Islet of Langerhans (tissue), 1 donor: ENCODE data around the gene TMEM116.
"Not testable (repeated sequence)": the region's sequence is repeated elsewhere in the genome, so short reads cannot be mapped to it uniquely, and the experiment has no call there.

ENCODE experiments used
- FAIRE-seq: peaks from one replicate; lab custom pipeline; 2011; peaks lifted over from hg19 to GRCh38; lab: Jason Lieb, UNC

TMEM116 gene

GRCh38 chr12:112012775-112013600, at the start of gene TMEM116, which contains the start of gene ERP29:
TSS of gene TMEM116 (minus strand) at chr12:112013165. CDS start at chr12:112005270, 7,895 bp downstream.
TSS of gene ERP29 (plus strand) at chr12:112013426. CDS start at chr12:112013466, 40 bp downstream.
- FAIRE-seq, result no peak

DNA sequence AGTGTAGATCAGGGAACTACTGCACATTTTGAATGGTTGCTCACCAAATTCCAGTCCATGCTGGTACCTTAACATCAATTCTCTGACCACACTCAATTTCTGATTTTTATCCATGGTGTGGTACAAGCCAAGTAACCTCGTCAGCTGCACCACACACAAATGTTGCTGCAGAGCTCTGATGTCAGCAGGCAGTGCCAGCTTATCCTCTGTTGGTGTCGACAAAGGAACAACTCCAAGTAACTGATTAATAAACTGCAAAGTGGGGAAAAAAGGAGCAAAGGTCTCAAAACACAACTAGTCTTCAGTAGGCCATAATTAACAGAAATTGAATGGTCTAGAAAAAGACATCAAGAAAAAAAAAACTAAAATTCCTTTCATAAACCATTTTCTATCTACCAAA, 48.2 kb upstream of the TMEM116 start:
- FAIRE-seq, result no peak

GRCh38 chr12:112049351-112049750, 36.4 kb upstream of the TMEM116 start:
- FAIRE-seq, result no peak

DNA sequence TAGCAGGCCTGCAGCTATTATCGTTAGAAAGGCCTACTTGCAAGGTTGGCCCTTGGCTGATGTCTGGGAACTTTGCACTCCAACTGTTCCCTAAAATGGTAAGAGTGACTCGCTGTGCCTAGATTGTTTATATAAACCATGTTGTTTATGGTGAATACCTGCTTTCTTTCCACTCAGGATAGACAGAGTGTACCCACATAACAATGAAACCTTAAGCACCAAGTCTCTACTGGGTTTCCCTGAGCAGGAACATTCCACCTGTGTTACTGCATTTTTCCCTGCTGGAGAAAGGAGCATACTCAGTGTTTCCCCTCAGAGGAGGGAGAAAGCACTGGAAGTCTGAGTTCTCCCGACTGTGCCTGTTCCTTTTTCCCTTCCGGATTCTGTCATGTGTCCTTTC, 33.0 kb upstream of the TMEM116 start:
- FAIRE-seq, result no peak

DNA sequence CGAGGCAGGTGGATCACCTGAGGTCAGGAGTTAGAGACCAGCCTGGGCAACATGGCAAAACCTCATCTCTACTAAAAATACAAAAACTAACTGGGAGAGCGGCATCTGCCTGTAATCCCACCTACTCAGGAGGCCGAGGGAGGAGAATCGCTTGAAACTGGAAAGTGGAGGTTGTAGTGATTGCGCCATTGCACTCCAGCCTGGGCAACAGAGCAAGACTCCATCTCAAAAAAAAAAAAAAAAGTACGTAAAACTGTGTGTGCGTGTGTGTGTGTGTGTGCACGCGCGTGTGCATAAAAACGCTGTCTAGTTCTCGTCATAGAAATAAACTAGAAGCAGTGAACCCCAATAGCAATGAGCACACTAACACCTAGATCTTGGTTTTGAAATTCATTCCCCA, 23.6 kb upstream of the TMEM116 start:
- not testable (repeated sequence) for FAIRE-seq

GRCh38 chr12:112035219-112035785, 22.3 kb upstream of the TMEM116 start:
- no peak for FAIRE-seq

DNA sequence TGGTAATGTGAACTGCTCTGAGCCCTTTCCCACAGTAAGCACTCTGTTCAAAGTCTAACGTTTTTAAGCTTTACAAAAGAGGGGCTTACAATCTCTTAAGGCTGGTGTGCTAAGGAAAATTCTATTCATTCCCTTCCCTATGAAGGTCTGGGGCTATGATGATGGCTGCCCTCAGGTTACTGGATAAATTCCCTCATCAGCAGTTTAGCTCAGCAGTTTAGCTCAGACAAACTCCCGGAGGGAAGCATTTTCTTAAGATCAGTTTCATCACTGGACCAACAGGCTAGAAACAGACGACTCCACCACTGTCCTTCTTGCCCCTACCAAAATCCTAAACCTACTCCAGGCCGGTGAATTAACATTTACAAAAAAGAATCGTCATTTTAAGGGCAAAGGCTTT, 19.3 kb upstream of the TMEM116 start:
- FAIRE-seq, result no peak

DNA sequence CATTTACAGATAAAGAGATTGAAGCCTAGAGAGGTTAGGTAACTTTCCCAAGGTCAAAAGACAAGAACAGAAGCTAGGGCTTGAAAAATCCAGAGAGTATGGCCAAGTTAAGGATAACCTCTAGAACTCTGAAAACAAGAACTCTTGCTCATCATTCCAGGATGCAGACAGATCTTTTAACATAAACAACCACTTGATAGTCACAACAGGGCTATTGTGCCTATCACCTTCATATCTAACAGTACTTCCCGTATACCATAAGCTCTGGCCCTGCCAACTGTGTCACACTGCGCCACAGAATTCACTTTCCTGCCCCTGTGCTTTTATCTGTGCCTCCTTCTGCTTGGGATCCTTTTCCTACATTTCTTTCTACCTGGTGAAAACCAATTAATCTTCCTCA, 18.5 kb upstream of the TMEM116 start:
- no peak for FAIRE-seq

- FAIRE-seq, result no peak
These were observed 16.3 kb upstream of the TMEM116 start for GRCh38 chr12:112029301-112029700.

GRCh38 chr12:112025808-112026375, 12.9 kb upstream of the TMEM116 start:
- FAIRE-seq, result no peak

GRCh38 chr12:112023759-112024396, 10.9 kb upstream of the TMEM116 start:
- no peak for FAIRE-seq

DNA sequence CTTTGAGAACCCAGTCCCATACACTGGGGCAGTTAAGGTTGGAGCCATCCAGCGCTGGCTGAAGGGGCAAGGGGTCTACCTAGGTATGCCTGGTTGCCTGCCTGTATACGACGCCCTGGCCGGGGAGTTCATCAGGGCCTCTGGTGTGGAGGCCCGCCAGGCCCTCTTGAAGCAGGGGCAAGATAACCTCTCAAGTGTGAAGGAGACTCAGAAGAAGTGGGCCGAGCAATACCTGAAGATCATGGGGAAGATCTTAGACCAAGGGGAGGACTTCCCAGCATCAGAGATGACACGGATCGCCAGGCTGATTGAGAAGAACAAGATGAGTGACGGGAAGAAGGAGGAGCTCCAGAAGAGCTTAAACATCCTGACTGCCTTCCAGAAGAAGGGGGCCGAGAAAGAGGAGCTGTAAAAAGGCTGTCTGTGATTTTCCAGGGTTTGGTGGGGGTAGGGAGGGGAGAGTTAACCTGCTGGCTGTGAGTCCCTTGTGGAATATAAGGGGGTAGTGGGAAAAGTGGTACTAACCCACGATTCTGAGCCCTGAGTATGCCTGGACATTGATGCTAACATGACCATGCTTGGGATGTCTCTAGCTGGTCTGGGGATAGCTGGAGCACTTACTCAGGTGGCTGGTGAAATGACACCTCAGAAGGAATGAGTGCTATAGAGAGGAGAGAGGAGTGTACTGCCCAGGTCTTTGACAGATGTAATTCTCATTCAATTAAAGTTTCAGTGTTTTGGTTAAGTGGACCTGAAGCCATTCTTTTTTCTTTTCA, 9.5 kb upstream of the TMEM116 start:
- FAIRE-seq, result no peak

DNA sequence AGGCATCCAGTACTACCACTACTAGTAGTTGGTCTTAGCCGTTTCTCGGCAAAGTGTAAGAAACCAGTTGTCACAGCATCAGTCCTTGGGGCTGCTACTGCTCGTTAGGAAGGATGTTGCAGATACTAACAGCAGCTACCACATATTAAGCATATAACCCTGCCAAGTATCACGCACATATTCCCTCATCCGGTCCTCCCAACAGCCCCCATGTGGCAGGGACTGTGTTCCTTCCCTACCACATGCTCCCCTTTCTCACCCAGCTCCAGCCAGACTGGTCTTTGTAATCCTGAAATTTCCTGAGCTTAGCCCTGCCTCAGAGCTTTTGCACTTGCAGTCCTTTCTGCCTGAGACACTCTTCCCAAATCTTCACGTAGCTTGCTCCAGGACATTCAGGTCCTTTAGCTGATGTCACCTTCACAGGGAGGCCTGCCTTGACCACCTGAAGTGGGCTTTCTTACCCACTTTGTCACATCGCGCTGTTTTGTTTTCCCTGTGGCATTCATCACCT, 8.0 kb upstream of the TMEM116 start:
- no peak for FAIRE-seq

GRCh38 chr12:112018571-112019237, 5.7 kb upstream of the TMEM116 start:
- FAIRE-seq, result no peak

DNA sequence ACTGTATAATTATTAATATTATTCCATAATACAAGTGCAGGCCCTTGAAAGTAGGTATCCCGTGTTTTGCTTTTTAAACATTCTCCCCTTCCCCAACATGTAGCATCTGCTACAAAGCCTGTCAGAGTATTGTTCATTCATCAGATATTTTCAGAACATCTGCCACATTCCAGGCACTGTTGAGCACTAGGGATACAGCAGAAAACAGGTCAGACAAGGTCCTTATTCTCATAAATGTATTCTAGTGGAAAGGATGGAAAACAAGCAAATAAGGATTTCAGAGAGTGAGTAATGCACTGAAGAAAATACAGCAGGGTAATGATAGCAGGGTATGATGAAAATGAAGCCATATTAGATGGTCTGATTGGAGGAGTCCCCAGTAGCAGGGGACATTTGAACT, 4.1 kb upstream of the TMEM116 start:
- FAIRE-seq, result no peak

- FAIRE-seq, result no peak
These were observed 3.0 kb upstream of the TMEM116 start for GRCh38 chr12:112015938-112016337.

DNA sequence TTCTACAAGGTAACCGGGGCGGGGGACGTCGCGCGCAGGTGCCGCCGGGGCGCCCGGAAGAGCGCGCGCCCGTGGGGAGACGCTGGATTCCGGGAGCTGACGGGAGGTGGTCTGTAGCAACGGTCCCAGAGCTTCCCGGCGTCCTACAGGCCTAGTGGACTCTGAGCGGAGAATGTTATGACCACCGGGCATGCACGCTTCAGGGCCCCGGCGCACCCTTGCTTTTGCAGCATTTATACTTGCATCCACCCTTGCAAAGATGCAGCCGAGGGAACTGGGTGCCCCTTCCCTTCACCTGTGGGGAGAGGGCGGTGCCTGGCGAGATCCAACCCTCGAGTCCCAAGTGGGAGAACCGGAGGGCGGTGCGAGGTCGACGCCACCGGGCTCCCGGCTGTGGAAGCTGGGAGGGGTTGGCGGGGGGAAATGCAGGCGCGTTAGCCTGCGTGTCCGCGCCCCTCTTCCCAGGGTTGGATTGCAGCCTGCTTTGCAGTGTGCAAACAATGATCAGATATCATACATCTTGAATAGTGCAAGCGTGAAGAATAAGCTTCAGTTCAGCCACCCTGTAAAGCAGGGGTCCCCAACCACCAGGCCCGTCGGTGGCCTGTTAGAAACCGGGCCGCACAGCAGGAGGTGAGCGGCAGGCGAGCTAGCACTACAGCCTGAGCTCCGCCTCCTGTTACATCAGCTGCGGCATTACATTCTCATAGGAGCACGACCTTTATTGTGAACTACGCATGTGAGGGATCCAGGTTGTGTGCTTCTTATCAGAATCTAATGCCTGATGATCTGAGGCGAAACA, 837 bp upstream of the TMEM116 start:
- no peak for FAIRE-seq

- no peak for FAIRE-seq
These were observed 1.3 kb downstream of the TMEM116 start for GRCh38 chr12:112011685-112012084.

DNA sequence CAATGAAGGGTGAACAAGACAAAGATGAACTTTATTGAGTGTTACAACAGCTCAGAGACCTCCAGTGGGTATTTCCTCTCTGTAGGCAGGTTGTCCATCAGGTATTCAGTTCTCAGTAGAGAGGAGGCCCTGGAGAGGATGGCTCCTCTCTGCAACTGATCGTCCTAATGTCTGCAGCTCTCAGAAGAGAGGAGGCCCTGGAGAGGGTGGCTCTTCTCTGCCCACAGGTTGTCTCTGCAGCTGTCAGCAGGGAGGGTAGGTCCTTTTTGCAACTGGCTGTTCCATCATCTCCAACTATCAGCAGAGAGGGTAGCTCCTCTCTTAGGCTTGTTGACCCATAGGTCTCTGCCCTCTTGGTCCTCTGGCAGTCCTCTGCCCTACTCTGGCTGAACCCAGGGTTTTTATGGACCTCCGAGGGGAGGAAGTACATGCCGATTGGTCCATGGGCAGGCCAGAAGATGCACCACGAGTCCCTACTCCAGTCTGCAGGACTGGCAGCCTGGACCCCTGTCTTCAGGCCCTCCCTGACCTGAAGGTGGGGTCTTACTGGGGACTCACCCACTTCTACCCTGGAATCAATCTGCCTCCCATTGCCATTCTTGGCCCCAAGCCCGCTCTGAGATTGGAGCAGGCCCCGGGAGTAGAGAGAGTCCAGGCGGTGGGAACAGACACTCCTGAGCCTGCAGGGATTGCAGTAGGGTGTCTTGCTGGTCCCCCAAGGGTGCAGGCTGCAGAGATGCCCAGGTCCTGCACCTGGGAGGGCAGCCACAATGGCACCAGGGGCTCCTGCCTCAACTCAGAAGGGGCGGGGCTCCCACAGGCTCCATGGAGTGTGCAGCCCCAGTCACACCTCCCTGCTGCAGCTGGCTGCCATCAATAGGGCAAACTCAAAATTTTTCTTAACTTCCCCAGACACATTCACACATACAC, 2.3 kb downstream of the TMEM116 start:
- FAIRE-seq, result no peak
